Stimulated activated CD8-positive, alpha-beta memory T cell treated with anti-CD3 and anti-CD28 coated beads, Interleukin-4, amount 100 ng/mL, for 24 hours (primary cell): ENCODE data around the gene ARHGAP35.
A peak's percentile ranks its signal among the peaks of the same experiment; 100 is the strongest.
"Not testable (repeated sequence)": the region's sequence is repeated elsewhere in the genome, so short reads cannot be mapped to it uniquely, and the experiment has no call there.

Experiments used
- DNase-seq: peaks from one replicate; pipeline ENCODE4 v3.0.0-alpha.2; 2020; ENCODE audit warnings: low read depth

Gene ARHGAP35

DNA sequence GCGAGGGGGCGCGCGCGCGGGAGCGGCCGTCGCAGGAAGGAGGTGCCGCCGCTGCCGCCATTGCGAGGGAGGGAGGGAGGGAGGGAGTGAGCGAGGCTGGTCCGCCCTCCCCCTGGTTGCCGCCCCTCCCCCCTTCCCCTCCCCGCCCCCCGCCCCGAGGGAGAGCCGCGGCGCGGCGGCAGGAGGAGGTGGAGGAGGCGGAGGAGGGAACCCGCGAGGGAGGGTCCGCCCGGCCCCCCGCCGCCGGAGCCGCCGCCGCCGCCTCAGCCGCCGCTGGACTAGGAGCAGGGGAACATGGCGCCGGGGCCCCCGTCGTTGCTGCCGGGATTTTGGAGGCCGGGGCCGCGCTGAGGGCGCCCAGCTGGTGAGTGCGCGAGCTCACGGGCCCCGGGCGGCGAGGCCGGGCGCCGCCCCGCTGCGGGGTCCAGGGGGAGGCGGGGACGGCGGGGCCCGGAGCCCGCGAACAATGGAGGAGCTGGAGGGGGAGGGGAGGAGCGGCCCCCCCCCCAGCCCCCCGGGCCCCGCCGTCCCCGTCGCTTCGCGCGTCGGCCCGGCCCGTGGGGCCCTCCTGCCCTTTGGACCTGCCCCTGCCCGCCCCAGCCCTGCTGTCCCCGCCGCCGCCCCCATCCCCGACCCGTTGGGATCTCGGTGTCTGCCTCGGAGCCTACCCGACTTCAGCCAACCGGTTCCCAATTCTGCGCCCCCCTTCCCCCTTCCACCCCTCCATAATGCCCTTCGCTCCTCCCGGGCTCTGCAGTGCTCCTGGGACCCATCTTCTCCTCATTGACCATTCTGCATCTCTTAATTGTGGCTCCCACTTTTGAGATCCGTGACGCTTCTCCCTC, at the start of gene ARHGAP35:
TSS of gene ARHGAP35 (plus strand) at position 152 of the 845 bp plus-strand sequence. CDS start 57,679 bp downstream, outside the sequence.
- no peak for DNase-seq

- no peak for DNase-seq
These were observed 47.6 kb upstream of the ARHGAP35 start for GRCh38 chr19:46812977-46813838.

GRCh38 chr19:46813839-46814358, 46.9 kb upstream of the ARHGAP35 start:
- no peak for DNase-seq

- DNase-seq, result no peak
These were observed 44.8 kb upstream of the ARHGAP35 start for GRCh38 chr19:46815833-46816627.

- no peak for DNase-seq
These were observed 42.0 kb upstream of the ARHGAP35 start for GRCh38 chr19:46818812-46819211.

DNA sequence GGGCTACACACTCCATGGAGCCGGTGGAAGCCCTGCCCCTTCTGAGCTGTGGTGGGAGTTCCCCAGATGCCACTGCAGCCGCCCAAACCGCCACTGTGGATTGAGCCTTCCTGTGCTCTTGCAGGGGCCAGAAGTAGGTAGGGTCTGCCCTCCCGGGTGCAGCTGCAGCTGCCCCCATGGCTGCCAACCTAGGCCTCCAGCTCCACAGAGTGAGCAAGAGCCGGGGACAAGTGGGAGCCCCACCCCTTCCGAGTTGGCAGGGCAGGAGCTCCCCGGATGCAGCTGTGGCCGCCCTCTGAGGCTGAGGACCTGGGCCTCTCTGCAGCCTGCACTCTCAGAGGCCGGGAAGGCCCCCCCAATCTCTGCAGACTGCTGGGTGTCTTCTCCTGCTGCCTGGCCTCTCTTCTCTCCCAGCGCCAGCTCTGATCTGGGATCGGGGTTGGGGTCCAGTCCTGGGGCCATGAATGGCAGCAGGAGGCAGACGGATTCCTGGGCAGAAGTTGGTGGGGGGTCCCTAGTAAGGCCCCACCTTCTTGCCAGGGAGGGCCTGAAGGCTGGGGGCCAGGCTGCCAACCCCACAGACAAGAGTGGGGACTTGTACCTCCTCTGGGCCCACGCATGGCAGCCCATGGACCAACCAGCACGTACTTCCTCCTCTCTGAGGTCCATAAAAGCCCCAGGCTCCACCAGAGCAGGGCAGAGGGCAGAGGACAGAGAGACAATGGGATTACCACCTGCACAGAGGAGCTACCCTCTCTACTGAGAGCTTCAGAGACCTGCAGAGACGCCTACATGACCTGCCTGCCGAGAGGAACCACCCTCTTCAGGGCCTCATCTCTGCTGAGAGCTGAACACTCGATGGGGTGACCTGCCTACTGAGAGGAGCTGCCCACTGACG, 39.0 kb upstream of the ARHGAP35 start:
- DNase-seq, result peak; percentile 37

- DNase-seq, result not testable (repeated sequence)
These were observed 38.4 kb upstream of the ARHGAP35 start for GRCh38 chr19:46822410-46822787.

- DNase-seq, result no peak
These were observed 37.7 kb upstream of the ARHGAP35 start for GRCh38 chr19:46823049-46823448.

DNA sequence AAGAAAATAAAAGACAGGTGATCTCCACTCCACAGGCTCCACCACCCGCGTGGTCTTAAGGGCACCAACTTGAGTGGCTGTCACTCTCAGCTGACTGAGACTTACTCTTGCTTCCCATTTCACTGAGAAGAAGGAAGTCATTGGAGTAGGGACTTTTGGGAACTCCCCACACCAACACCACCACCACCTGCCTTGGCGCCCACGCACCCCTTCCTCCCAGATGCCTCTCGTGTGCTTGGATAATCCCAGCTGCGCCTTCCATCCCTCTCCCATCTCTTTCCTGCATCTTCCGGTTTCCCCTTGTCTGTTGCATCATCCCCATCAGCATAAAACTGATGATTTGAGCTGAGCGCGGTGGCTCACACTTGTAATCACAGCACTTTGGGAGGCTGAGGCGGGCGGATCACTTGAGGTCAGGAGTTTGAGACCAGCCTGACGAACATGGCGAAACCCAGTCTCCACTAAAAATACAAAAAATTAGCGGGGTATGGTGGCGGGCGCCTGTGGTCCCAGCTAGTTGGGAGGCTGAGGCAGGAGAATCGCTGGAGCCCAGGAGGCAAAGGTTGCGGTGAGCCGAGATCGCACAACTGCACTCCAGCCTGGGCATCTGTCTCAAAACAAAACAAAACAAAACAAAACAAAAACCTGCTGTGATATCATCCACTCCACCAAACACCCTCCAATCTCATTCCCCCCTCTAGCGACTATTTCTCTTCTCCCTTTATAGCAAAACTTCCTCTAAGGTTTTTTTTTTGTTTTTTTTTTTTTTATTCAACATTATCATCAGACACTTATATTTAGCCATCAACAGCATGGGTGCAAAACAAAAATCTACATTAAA, 35.7 kb upstream of the ARHGAP35 start:
- no peak for DNase-seq

- DNase-seq, result no peak
These were observed 35.1 kb upstream of the ARHGAP35 start for GRCh38 chr19:46825731-46826055.

DNA sequence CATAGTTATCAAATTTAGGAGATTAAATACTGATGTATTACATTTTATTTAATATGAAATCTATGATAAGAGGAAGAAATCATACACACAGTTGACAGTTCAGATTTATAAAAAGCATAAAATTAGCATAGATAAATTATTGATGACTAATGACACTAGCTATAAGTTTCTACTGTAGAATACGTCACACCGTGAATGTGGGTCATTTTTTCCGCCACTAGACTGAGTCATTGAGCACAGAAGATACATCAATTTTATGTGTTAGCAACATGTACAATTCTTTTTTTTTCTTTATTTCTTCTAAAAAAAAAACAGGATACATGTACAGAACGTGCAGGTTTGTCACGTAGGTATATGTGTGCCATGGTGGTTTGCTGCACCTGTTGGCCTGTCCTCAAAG, 32.3 kb upstream of the ARHGAP35 start:
- DNase-seq, result peak; percentile 30

DNA sequence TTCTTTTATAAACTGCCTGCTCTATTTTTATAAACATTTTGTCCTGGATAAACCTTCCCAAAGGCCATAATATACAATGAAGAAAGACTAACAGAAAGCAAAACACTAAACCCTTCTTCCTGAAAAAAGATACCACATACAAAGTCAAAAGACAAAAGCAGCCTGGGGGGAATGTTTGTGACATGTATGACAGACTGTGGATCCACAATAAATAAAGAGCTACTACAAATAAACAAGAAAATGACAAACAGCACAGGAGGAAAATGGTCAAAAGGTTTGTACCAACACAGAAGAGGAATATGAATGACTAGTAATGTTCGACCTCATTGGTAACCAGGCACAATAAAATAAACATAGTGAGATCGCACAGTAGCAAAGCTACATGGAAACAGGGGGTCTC, 29.9 kb upstream of the ARHGAP35 start:
- DNase-seq, result no peak

GRCh38 chr19:46834121-46834520, 26.7 kb upstream of the ARHGAP35 start:
- no peak for DNase-seq

DNA sequence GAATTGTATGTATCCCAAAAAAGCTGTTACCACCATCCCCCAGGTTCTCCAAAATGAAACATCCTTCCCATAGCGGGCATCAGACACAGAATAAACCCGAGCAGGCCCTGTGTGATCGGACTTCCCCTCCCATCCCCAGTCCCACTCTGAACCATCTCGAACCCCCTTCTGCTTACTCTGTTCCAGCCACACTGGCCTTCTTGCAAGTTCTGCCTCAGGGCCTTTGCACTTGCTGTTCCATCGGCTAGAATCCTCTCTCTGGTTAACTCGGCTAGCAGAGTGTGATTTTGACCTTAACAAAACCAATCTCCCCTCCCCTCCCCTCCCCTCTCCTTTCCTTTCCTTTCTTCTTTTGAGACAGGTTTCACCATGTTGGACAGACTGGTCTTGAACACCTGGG, 25.8 kb upstream of the ARHGAP35 start:
- DNase-seq, result no peak

GRCh38 chr19:46838160-46838559, 22.6 kb upstream of the ARHGAP35 start:
- no peak for DNase-seq

DNA sequence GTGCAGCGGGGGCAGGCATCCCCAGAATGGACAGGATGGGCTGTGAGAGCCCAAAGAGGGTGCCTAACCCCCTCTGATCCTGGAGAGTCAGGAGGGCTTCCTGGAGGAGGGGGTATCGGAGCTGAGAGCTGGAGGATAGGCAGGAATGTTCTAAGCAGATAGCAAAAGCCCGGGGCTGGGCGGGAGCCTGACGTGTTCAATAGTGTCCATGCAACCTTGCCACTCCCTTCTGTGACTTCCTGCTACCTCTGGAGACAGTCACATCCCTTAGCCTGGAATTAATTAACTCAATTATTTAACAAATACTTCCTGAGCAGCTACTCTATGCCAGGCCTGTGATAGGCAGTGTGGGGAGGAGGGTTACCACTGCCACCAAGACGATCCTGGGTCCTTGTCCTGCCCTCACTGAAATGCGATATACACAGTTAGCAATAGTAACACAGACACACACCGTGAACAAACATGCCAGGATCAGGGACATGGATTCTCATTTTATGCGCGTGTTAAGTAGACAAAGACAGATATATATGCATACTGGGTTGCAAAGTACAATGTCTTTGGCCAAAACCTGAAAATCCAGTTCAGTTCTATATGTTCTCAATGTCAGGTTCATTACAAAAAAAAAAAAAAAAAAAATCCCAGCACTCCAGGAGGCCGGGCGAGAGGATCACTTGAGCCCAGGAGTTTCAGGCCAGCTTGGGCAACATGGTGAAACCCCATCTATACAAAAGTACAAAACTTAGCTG, 20.9 kb upstream of the ARHGAP35 start:
- DNase-seq, result no peak

GRCh38 chr19:46840498-46840942, 20.3 kb upstream of the ARHGAP35 start:
- no peak for DNase-seq

DNA sequence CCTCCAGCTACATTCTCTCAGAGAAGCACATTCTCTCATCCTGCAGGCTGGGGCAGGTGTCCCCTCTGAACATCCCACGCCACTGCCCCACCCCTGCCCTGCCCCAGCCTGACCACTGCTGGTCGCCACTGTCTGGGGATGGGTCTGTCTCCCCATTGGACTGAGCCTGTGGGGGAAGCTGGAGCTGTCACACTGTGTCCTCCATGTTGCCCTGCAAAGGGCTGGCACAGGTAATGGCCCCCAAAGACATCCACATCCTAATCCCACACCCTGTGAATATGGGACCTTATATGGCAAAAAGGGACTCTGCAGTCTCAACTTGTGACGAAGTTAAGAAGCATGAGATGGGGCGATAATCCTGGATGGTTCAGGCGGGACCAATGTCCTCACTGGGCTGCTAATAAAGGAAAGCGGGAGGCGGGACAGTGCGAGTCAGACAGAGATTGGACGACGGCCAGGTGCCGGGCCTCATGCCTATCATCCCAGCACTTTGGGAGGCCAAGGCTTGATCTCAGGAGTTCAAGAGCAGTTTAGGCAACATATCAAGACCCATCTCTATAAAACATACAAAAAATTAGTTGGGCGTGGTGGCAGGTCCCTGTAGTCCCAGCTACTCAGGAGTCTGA, 19.2 kb upstream of the ARHGAP35 start:
- DNase-seq, result no peak

GRCh38 chr19:46842791-46843190, 18.0 kb upstream of the ARHGAP35 start:
- no peak for DNase-seq
